K562 (cell line): ENCODE measurements around the gene FAM200A. TPM values are rescaled to one million over a fixed set of nuclear protein-coding genes. Genes with fewer than 3 reads are reported as not detected.

ENCODE experiments used
- BMI1 ChIP-seq: fragments of 150-350 bp; IDR thresholded peaks from 2 replicates; pipeline ENCODE4 v1.6.1; 2014; ENCODE audit warnings: low read length
- CBFA2T2 ChIP-seq: fragments of 450-650 bp; conservative IDR thresholded peaks from 2 replicates; pipeline ENCODE4 v1.6.1; 2017; ENCODE audit warnings: mild to moderate bottlenecking
- FOXJ2 ChIP-seq: fragments of 200-800 bp; sonication (Bioruptor generic); IDR thresholded peaks from 2 replicates; pipeline ENCODE4 v1.6.1; 2016; ENCODE audit warnings: missing genetic modification characterization, missing compliant biosample characterization
- HDAC2 ChIP-seq: fragments of 450-650 bp; IDR thresholded peaks from 2 replicates; pipeline ENCODE4 v1.6.1; 2016; ENCODE audit warnings: mild to moderate bottlenecking
- HNRNPK ChIP-seq: fragments of 200-400 bp; formaldehyde crosslinking; IDR thresholded peaks from one replicate; pipeline ENCODE4 v1.6.1; 2018; ENCODE audit warnings: mild to moderate bottlenecking, low read depth, low read length; ENCODE audit not compliant: poor library complexity, severe bottlenecking
- KLF16 ChIP-seq: IDR thresholded peaks from 2 replicates; pipeline ENCODE4 v1.6.1; 2016; ENCODE audit warnings: antibody characterized with exemption
- MCM3 ChIP-seq: fragments of 450-650 bp; IDR thresholded peaks from 2 replicates; pipeline ENCODE4 v1.6.1; 2016
- MLX ChIP-seq, 2 experiments: fragments of 450-650 bp in 1 of 2; sonication (generic) in 1 of 2; formaldehyde crosslinking; conservative IDR thresholded peaks; 2 replicates each; pipeline versions ENCODE4 v1.4.0 to v1.8.1; 2020 to 2022; ENCODE audit warnings: mild to moderate bottlenecking in 1 of 2, missing genetic modification reagents in 1 of 2
- NBN ChIP-seq: fragments of 450-650 bp; IDR thresholded peaks from 2 replicates; pipeline ENCODE4 v1.6.1; 2016; ENCODE audit warnings: low read depth, mild to moderate bottlenecking
- NONO ChIP-seq, 2 experiments: fragments of 200-400 bp in 1 of 2; fragments of 450-650 bp in 1 of 2; formaldehyde crosslinking in 1 of 2; IDR thresholded peaks; 2 replicates each; pipeline ENCODE4 v1.6.1; 2017; ENCODE audit warnings: low read depth in 2 of 2, mild to moderate bottlenecking in 2 of 2, moderate library complexity in 2 of 2, low read length in 1 of 2
- POLR2B ChIP-seq: fragments of 450-650 bp; IDR thresholded peaks from 2 replicates; pipeline ENCODE4 v1.6.1; 2018; ENCODE audit warnings: low read depth; ENCODE audit not compliant: partially characterized antibody
- TCF3 ChIP-seq: sonication (generic); formaldehyde crosslinking; IDR thresholded peaks from 2 replicates; pipeline ENCODE4 v1.4.0; 2020; ENCODE audit warnings: mild to moderate bottlenecking, missing genetic modification reagents
- ZBTB40 ChIP-seq, 2 experiments: fragments of 450-650 bp in 1 of 2; sonication (generic) in 1 of 2; formaldehyde crosslinking in 1 of 2; IDR thresholded peaks; 2 replicates each; pipeline versions ENCODE4 v1.7.1 to v1.9.0; 2016 to 2022; ENCODE audit warnings: inconsistent platforms in 1 of 2, mild to moderate bottlenecking in 1 of 2, missing genetic modification reagents in 1 of 2
- ZFPM2 ChIP-seq: fragments of 250-450 bp; sonication (Bioruptor Pico); IDR thresholded peaks from 2 replicates; pipeline ENCODE4 v1.5.1; 2022; ENCODE audit warnings: mild to moderate bottlenecking
- ZNF253 ChIP-seq: fragments of 250-450 bp; sonication (Bioruptor Pico); conservative IDR thresholded peaks from 2 replicates; pipeline ENCODE4 v1.6.1; 2021; ENCODE audit warnings: mild to moderate bottlenecking
- ZNF57 ChIP-seq: fragments of 450-650 bp; formaldehyde crosslinking; IDR thresholded peaks from 2 replicates; pipeline ENCODE4 v1.4.0; 2020; ENCODE audit warnings: mild to moderate bottlenecking, moderate library complexity
- polyA plus RNA-seq, 8 experiments: library from polyadenylated mRNA; depleted of rRNA in 4 of 8; stranded (reverse) in 5 of 8; unstranded in 3 of 8; fragments of >200 nt; fragmentation: Nextera tagmentation in 2 of 8; fragmentation: Illumina TruSeq in 1 of 8; extraction: Ambion mirVana in 2 of 8; extraction: Trizol in 1 of 8; gene quantifications; 2 replicates each; pipeline versions ENCODE4 v1.2.1 to v1.2.3, GENCODE V29; 2011 to 2014; ENCODE audit warnings: inconsistent platforms in 1 of 8, missing spikeins in 1 of 8
- total RNA-seq, 7 experiments: library from RNA; depleted of rRNA in 6 of 7; stranded (reverse); fragments of >200 nt in 6 of 7; fragmentation: Illumina TruSeq in 2 of 7; extraction: Trizol in 2 of 7; gene quantifications; 2 replicates each; pipeline versions ENCODE4 v1.2.1 to v1.2.3, GENCODE V29; 2011 to 2021; ENCODE audit warnings: low replicate concordance in 1 of 7

Gene FAM200A
- total and polyA plus RNA-seq, 9 of the 15 experiments (the other 6 are each of a cell fraction or from before 2014, with no cell fraction given) = 3.3 to 11.2 (median 8.3) TPM

- peak; percentile 99 for TF ChIP-seq ZBTB40 (IDR thresholded peaks at IDR 0.05)
- TF ChIP-seq ZBTB40 (CRISPR knock-in tag; IDR thresholded peaks at IDR 0.05) = no peak; the same call in 1 of the 2 replicates
- TF ChIP-seq TCF3 (CRISPR knock-in tag) = no peak
- TF ChIP-seq ZNF57 (CRISPR knock-in tag) = no peak
- TF ChIP-seq CBFA2T2 = no peak
- TF ChIP-seq POLR2B = peak; percentile 96
- TF ChIP-seq HNRNPK = no peak
- no peak for TF ChIP-seq ZNF253 (CRISPR knock-in tag)
- TF ChIP-seq NBN = 0 out of 2 replicates have a peak, but pooled peaks have one; percentile 66
- TF ChIP-seq HDAC2 = peak; percentile 94
- no peak for TF ChIP-seq NONO (IDR thresholded peaks at IDR 0.05; ENCODE audit: low read depth in 2 of 2, low read length in 1 of 2)
- 0 out of 2 replicates have a peak, but pooled peaks have one; percentile 27 for TF ChIP-seq FOXJ2 (tag)
- TF ChIP-seq ZFPM2 = 0 out of 2 replicates have a peak, but pooled peaks have one; percentile 77
- TF ChIP-seq MLX (CRISPR knock-in tag; conservative IDR thresholded peaks at IDR 0.05) = peak in 1 of 2 experiments; percentile 30; a peak in 1 of 4 replicates
- no peak for TF ChIP-seq BMI1
- TF ChIP-seq KLF16 = no peak
- TF ChIP-seq MCM3 = no peak
Observed at GRCh38 chr7:99499721-99500636, 51.9 kb downstream of the FAM200A start, which contains the start of gene ZNF394 (continued).
